HepG2 (cell line): ENCODE data around the gene PLPPR3. TPM values are rescaled to one million over a fixed set of nuclear protein-coding genes. Genes with fewer than 3 reads are reported as not detected.

Experiments used
- ATAC-seq: fragments of 200-7000 bp; cut with Tn5 transposase; 3 replicates; pipeline ENCODE4 v1.9.1; 2020; ENCODE audit warnings: mild to moderate bottlenecking, moderate library complexity
- BruUV-seq: library from RNA; stranded (reverse); fragments of 400-500 nt; replicated peaks from 2 replicates; lab custom pipeline; 2021; lab: Mats Ljungman, UMichigan
- CTCF ChIA-PET: fragments of 300-600 bp; formaldehyde crosslinking; extraction: SDS; loops from one replicate; lab custom pipeline; 2021; ENCODE audit warnings: low total read pairs, inconsistent platforms, low intra/inter-chr PET ratio; lab: Yijun Ruan, JAX
- POLR2A ChIA-PET: fragments of 350-600 bp; sonication (Branson Sonifier 250); formaldehyde crosslinking; loops from one replicate; lab custom pipeline; 2020; ENCODE audit warnings: antibody characterized with exemption, inconsistent platforms; lab: Yijun Ruan, JAX
- DNase-seq: peaks from one replicate; pipeline ENCODE4 v3.0.0-alpha.2; 2015; ENCODE audit warnings: low spot score
- FAIRE-seq: peaks from 3 replicates; lab custom pipeline; 2011; peaks lifted over from hg19 to GRCh38; lab: Jason Lieb, UNC
- H2AFZ ChIP-seq: one replicate; pipeline ENCODE4 v1.6.1; 2011; ENCODE audit warnings: low read length, inconsistent platforms
- H3K27ac ChIP-seq: fragments of 300-600 bp; 3 replicates; pipeline ENCODE4 v1.8.0; 2011; ENCODE audit warnings: mixed run types, mild to moderate bottlenecking, mixed read lengths, low read length, inconsistent platforms; ENCODE audit not compliant: insufficient read depth; ENCODE audit errors: extremely low read length
- H3K27me3 ChIP-seq, 2 experiments: fragments of 200-600 bp in 1 of 2; 2 replicates in 1 of 2; 3 replicates in 1 of 2; pipeline versions ENCODE4 v1.6.0 to v1.8.0; 2011; ENCODE audit warnings: low read length in 2 of 2, mild to moderate bottlenecking in 2 of 2, moderate library complexity in 2 of 2, inconsistent platforms in 1 of 2; ENCODE audit not compliant: insufficient read depth in 2 of 2, control insufficient read depth in 1 of 2
- H3K36me3 ChIP-seq, 2 experiments: fragments of 200-600 bp in 1 of 2; replicated peaks in 1 of 2; 2 replicates in 1 of 2; 3 replicates in 1 of 2; pipeline versions ENCODE4 v1.5.1 to v1.8.0; 2011; ENCODE audit warnings: low read length in 2 of 2, inconsistent platforms in 1 of 2; ENCODE audit not compliant: insufficient read depth in 2 of 2, control insufficient read depth in 1 of 2
- H3K4me1 ChIP-seq: 2 replicates; pipeline ENCODE4 v1.5.1; 2012; ENCODE audit warnings: low read length, inconsistent platforms; ENCODE audit not compliant: insufficient read depth
- H3K4me2 ChIP-seq: 2 replicates; pipeline ENCODE4 v1.6.0; 2011; ENCODE audit warnings: low read depth, low read length, inconsistent platforms
- H3K4me3 ChIP-seq, 3 experiments: fragments of 200-600 bp in 1 of 3; sonication (generic), shearing (Covaris generic) in 1 of 3; replicated peaks in 1 of 3; 2 replicates each; pipeline ENCODE4 v1.5.1; 2011 to 2016; ENCODE audit warnings: low read length in 3 of 3, inconsistent platforms in 2 of 3, low read depth in 2 of 3, mild to moderate bottlenecking in 2 of 3, control low read depth in 1 of 3, mixed read lengths in 1 of 3; ENCODE audit not compliant: insufficient read depth in 1 of 3
- H3K79me2 ChIP-seq: one replicate; pipeline ENCODE4 v1.6.1; 2011; ENCODE audit warnings: low read length, inconsistent platforms; ENCODE audit not compliant: insufficient read depth
- H3K9ac ChIP-seq: 2 replicates; pipeline ENCODE4 v1.6.0; 2011; ENCODE audit warnings: mild to moderate bottlenecking, low read depth, low read length, inconsistent platforms; ENCODE audit not compliant: insufficient read depth
- H3K9me3 ChIP-seq: 2 replicates; pipeline ENCODE4 v1.5.1; 2012; ENCODE audit warnings: mild to moderate bottlenecking, low read length
- H4K20me1 ChIP-seq: 2 replicates; pipeline ENCODE4 v1.6.0; 2011; ENCODE audit warnings: inconsistent platforms, mild to moderate bottlenecking, low read length, moderate library complexity; ENCODE audit not compliant: insufficient read depth
- SIX1 ChIP-seq: sonication (generic); formaldehyde crosslinking; IDR thresholded peaks from 2 replicates; pipeline ENCODE4 v1.4.0; 2020; ENCODE audit warnings: missing genetic modification reagents, borderline replicate concordance
- ZBTB33 ChIP-seq: sonication (generic); formaldehyde crosslinking; IDR thresholded peaks from 2 replicates; pipeline ENCODE4 v1.4.0; 2020; ENCODE audit warnings: missing genetic modification reagents
- ZFP36 ChIP-seq: fragments of 150-350 bp; IDR thresholded peaks from 2 replicates; pipeline ENCODE4 v1.6.1; 2018; ENCODE audit warnings: borderline replicate concordance, low read length, low read depth; ENCODE audit not compliant: partially characterized antibody
- ZKSCAN8 ChIP-seq: IDR thresholded peaks from 2 replicates; pipeline ENCODE4 v1.6.1; 2016; ENCODE audit warnings: borderline replicate concordance, missing genetic modification reagents, missing compliant biosample characterization
- ZNF281 ChIP-seq: sonication (generic); formaldehyde crosslinking; IDR thresholded peaks from 2 replicates; pipeline ENCODE4 v1.4.0; 2020; ENCODE audit warnings: missing genetic modification reagents, borderline replicate concordance
- ZNF432 ChIP-seq: sonication (generic); formaldehyde crosslinking; IDR thresholded peaks from 2 replicates; pipeline ENCODE4 v1.5.0; 2020; ENCODE audit warnings: missing genetic modification reagents, mild to moderate bottlenecking, borderline replicate concordance
- ZNF703 ChIP-seq: sonication (generic); formaldehyde crosslinking; IDR thresholded peaks from 2 replicates; pipeline ENCODE4 v1.5.1; 2020; ENCODE audit warnings: missing genetic modification reagents, mild to moderate bottlenecking, moderate library complexity, borderline replicate concordance
- ZSCAN22 ChIP-seq: sonication (generic); formaldehyde crosslinking; IDR thresholded peaks from 2 replicates; pipeline ENCODE4 v1.4.0; 2020; ENCODE audit warnings: mild to moderate bottlenecking, missing genetic modification reagents
- WGBS: methylation state at CpG from one replicate; pipeline ENCODE4 v1.1.6; 2017; ENCODE audit warnings: low lambda C conversion rate; 5-methylcytosine and 5-hydroxymethylcytosine counted together
- in situ Hi-C: cut with HindIII; loops from 2 replicates; pipeline ENCODE4 v1.10.0; 2017; ENCODE audit warnings: low pct_unique_long_range_greater_than_20kb; ENCODE audit not compliant: extremely low pct_ligation_motif_present
- intact Hi-C: fragments of 100-400 bp; cut with micrococcal nuclease; formaldehyde crosslinking; loops from one replicate; pipeline ENCODE4 v1.10.0; 2022; ENCODE audit not compliant: unreplicated experiment
- polyA plus RNA-seq, 8 experiments: library from polyadenylated mRNA; depleted of rRNA in 3 of 8; stranded (reverse) in 7 of 8; unstranded in 1 of 8; fragments of >200 nt; fragmentation: Illumina TruSeq in 4 of 8; extraction: Trizol in 4 of 8; gene quantifications; 2 replicates each; pipeline versions ENCODE4 v1.2.1 to v1.2.3, GENCODE V29; 2011 to 2016; ENCODE audit warnings: low read depth in 4 of 8, missing spikeins in 1 of 8, mixed read lengths in 1 of 8; ENCODE audit not compliant: insufficient read depth in 1 of 8
- total RNA-seq, 5 experiments: library from RNA; depleted of rRNA; stranded (reverse); fragments of >200 nt; fragmentation: Illumina TruSeq; extraction: Trizol; gene quantifications; 2 replicates each; pipeline ENCODE4 v1.2.3, GENCODE V29; 2016; ENCODE audit warnings: low read depth in 1 of 5

PLPPR3 gene
- total and polyA plus RNA-seq, 2 of the 13 experiments (the other 11 are each of a cell fraction or from before 2014, with no cell fraction given) = 0.07 to 0.16 TPM

- Histone ChIP-seq H3K4me3 (no peak overlapping the region), H4K20me1 (no peaks in the 10 kb centered on the region)
- intact Hi-C loops = loop anchor here (5.0 kb wide), 1 partner anchor 152 kb away; the partner anchor contains the start of gene KISS1R
- no peak for TF ChIP-seq ZBTB33 (CRISPR knock-in tag)
- TF ChIP-seq ZFP36 = peak; percentile 85
- TF ChIP-seq ZSCAN22 (CRISPR knock-in tag) = peak; percentile 99
- TF ChIP-seq, all 625 proteins: peak for 2
- H3K27me3 ChIP-seq = no peaks in the 10 kb centered on the region
- no peak overlapping the region for H3K9ac ChIP-seq
- H3K79me2 ChIP-seq = no peaks in the 10 kb centered on the region
- BruUV-seq = no TSS peak
- ChIA-PET CTCF (no interaction called here), POLR2A (no interaction called here)
- no peaks in the 10 kb centered on the region for H3K9me3 ChIP-seq
- no peak for FAIRE-seq
- H3K27ac ChIP-seq = no peak overlapping the region
- no peak for DNase-seq
- ATAC-seq = no peak
- no peak overlapping the region for H3K4me2 ChIP-seq
- in situ Hi-C loops = loop anchor here (10.0 kb wide), 2 partner anchors 90 to 220 kb away; partner anchors contain the start of genes CFD, ELANE and WDR18
- H3K4me1 ChIP-seq = peaks cover 17% of the 10 kb centered on the region
- 91% methylated on average over 3 of the region's 7 CpGs for WGBS
- no peak overlapping the region for H2AFZ ChIP-seq
- H3K36me3 ChIP-seq = no peaks in the 10 kb centered on the region
Measured at GRCh38 chr19:765179-765738, 56.5 kb downstream of the PLPPR3 start.

GRCh38 chr19:764301-764700 lies 57.5 kb downstream of the PLPPR3 start:
- Histone ChIP-seq H3K9ac (no peak overlapping the region), H3K36me3 (no peaks in the 10 kb centered on the region), H3K27me3 (no peaks in the 10 kb centered on the region), H3K4me3 (no peak overlapping the region), H3K9me3 (no peaks in the 10 kb centered on the region), H3K4me2 (no peak overlapping the region), H3K27ac (no peak overlapping the region), H3K79me2 (no peaks in the 10 kb centered on the region), H4K20me1 (no peaks in the 10 kb centered on the region), H2AFZ (no peak overlapping the region), H3K4me1 (peaks cover 17% of the 10 kb centered on the region)
- no peak for ATAC-seq
- CTCF ChIA-PET = no interaction called here
- WGBS = 92% methylated on average over 5 of the region's 12 CpGs
- no peak for TF ChIP-seq ZNF703 (CRISPR knock-in tag)
- no peak for TF ChIP-seq SIX1 (CRISPR knock-in tag)
- no peak for TF ChIP-seq ZNF432 (CRISPR knock-in tag)
- no peak for TF ChIP-seq ZNF281 (CRISPR knock-in tag)
- 0 out of 2 replicates have a peak, but pooled peaks have one; percentile 64 for TF ChIP-seq ZKSCAN8 (CRISPR knock-in tag)
- intact Hi-C loops = no loop called here
- no TSS peak for BruUV-seq
- no peak for DNase-seq
- no peak for FAIRE-seq
- in situ Hi-C loops = loop anchor here (10.0 kb wide), 2 partner anchors 90 to 220 kb away; partner anchors contain the start of genes CFD, ELANE and WDR18
- POLR2A ChIA-PET = no interaction called here
